HG02973 (cell line): ENCODE data around the gene EML4.
A peak's percentile ranks its signal among the peaks of the same experiment; 100 is the strongest.
"Not testable (repeated sequence)": the region's sequence is repeated elsewhere in the genome, so short reads cannot be mapped to it uniquely, and the experiment has no call there.

Source experiments
- ATAC-seq: cut with Tn5 transposase; IDR thresholded peaks from one replicate; pipeline ENCODE4 v1.9.1; 2021; ENCODE audit warnings: moderate library complexity; ENCODE audit not compliant: unreplicated experiment

EML4 gene

GRCh38 chr2:42248846-42249245 lies 79.7 kb downstream of the EML4 start:
- no peak for ATAC-seq

- ATAC-seq = no peak
These were observed 80.1 kb downstream of the EML4 start for GRCh38 chr2:42249284-42249683.

- no peak for ATAC-seq
These were observed 80.7 kb downstream of the EML4 start for GRCh38 chr2:42249887-42250286.

GRCh38 chr2:42250925-42251324 lies 81.8 kb downstream of the EML4 start:
- no peak for ATAC-seq

GRCh38 chr2:42252464-42252863 lies 83.3 kb downstream of the EML4 start:
- ATAC-seq = no peak

GRCh38 chr2:42254186-42254895 lies 85.2 kb downstream of the EML4 start:
- no peak for ATAC-seq

GRCh38 chr2:42256505-42256904 lies 87.4 kb downstream of the EML4 start:
- ATAC-seq = peak; percentile 86

GRCh38 chr2:42261518-42262195 lies 92.5 kb downstream of the EML4 start:
- ATAC-seq = no peak

- ATAC-seq = no peak
These were observed 97.1 kb downstream of the EML4 start for GRCh38 chr2:42266236-42266635.

GRCh38 chr2:42267530-42267929 lies 98.4 kb downstream of the EML4 start:
- ATAC-seq = no peak

- ATAC-seq = no peak
These were observed 99.5 kb downstream of the EML4 start for GRCh38 chr2:42268528-42269151.

- ATAC-seq = no peak
These were observed 101.6 kb downstream of the EML4 start for GRCh38 chr2:42270757-42271156.

- ATAC-seq = not testable (repeated sequence)
These were observed 102.1 kb downstream of the EML4 start for GRCh38 chr2:42271246-42271645.

GRCh38 chr2:42274863-42275262 lies 105.7 kb downstream of the EML4 start:
- no peak for ATAC-seq

GRCh38 chr2:42281416-42282081 lies 112.4 kb downstream of the EML4 start:
- ATAC-seq = no peak

GRCh38 chr2:42284019-42284418 lies 114.9 kb downstream of the EML4 start:
- ATAC-seq = no peak

- no peak for ATAC-seq
These were observed 117.3 kb downstream of the EML4 start for GRCh38 chr2:42286268-42286946.

- no peak for ATAC-seq
These were observed 119.7 kb downstream of the EML4 start for GRCh38 chr2:42288811-42289210.

- ATAC-seq = no peak
These were observed 120.1 kb downstream of the EML4 start for GRCh38 chr2:42289222-42289621.

GRCh38 chr2:42290005-42290404 lies 120.9 kb downstream of the EML4 start:
- no peak for ATAC-seq

- no peak for ATAC-seq
These were observed 123.9 kb downstream of the EML4 start for GRCh38 chr2:42293019-42293418.
